SU-DHL-6 (cell line): Measurements from ENCODE around the gene MAPT.

ENCODE experiments used
- EZH2phosphoT487 ChIP-seq: fragments of 200-600 bp; sonication (generic), shearing (Covaris generic); conservative IDR thresholded peaks from 2 replicates; pipeline ENCODE4 v1.6.1; 2018; ENCODE audit warnings: mild to moderate bottlenecking, antibody characterized with exemption, low read length, moderate library complexity, mixed read lengths
- TF ChIP-seq, protein P1 (sequence below): fragments of 200-600 bp; sonication (generic); IDR thresholded peaks from one replicate; pipeline ENCODE4 v1.5.1; 2017; ENCODE audit warnings: antibody characterized with exemption, mild to moderate bottlenecking, low read length, moderate library complexity; ENCODE audit not compliant: insufficient read depth, poor library complexity, severe bottlenecking

DNA sequence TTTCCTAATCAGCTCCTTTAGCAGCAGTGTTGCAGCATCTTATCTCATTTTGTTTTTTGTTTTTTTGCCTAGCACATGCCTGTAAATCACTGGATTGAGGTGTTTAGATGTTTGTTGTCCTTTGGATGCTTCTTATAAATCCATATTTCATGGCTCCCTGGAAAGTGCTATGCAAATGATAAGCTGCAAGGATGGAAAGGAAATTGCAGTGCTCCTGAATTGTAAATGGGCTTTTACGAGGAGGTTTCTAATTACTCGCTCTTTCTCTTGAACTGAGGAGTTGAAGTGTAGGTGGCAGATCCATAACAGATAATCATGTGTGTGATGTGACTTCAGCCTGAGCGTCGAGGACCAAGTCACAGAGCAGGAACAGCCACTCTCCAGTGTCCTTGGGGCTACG lies 45.0 kb downstream of the MAPT start:
- TF ChIP-seq, protein P1, sequence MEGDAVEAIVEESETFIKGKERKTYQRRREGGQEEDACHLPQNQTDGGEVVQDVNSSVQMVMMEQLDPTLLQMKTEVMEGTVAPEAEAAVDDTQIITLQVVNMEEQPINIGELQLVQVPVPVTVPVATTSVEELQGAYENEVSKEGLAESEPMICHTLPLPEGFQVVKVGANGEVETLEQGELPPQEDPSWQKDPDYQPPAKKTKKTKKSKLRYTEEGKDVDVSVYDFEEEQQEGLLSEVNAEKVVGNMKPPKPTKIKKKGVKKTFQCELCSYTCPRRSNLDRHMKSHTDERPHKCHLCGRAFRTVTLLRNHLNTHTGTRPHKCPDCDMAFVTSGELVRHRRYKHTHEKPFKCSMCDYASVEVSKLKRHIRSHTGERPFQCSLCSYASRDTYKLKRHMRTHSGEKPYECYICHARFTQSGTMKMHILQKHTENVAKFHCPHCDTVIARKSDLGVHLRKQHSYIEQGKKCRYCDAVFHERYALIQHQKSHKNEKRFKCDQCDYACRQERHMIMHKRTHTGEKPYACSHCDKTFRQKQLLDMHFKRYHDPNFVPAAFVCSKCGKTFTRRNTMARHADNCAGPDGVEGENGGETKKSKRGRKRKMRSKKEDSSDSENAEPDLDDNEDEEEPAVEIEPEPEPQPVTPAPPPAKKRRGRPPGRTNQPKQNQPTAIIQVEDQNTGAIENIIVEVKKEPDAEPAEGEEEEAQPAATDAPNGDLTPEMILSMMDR, result no peak
- no peak for TF ChIP-seq EZH2phosphoT487
